ENCODE measurements around the gene ECM2. TPM values are rescaled to one million over a fixed set of nuclear protein-coding genes. Genes with fewer than 3 reads are reported as not detected.

The ECM2 gene
- total RNA-seq, 3 donors from 2014 or later = 1.0 to 5.0 (median 1.9) TPM

- Histone ChIP-seq H3K36me3 (ENCODE audit: low read depth) (no peaks in the 10 kb centered on the region), H3K4me1 (ENCODE audit: low read depth) (no peaks in the 10 kb centered on the region), H3K9me3 (no peaks in the 10 kb centered on the region), H3K4me3 (no peak overlapping the region)
- no peak for TF ChIP-seq CTCF (IDR thresholded peaks at IDR 0.05)
- ATAC-seq (no peak), DNase-seq (no peak)
- intact Hi-C loops (cut with DNase I, micrococcal nuclease) = no loop called here
Measured at GRCh38 chr9:92468206-92468605, 67.6 kb downstream of the ECM2 start.

DNA sequence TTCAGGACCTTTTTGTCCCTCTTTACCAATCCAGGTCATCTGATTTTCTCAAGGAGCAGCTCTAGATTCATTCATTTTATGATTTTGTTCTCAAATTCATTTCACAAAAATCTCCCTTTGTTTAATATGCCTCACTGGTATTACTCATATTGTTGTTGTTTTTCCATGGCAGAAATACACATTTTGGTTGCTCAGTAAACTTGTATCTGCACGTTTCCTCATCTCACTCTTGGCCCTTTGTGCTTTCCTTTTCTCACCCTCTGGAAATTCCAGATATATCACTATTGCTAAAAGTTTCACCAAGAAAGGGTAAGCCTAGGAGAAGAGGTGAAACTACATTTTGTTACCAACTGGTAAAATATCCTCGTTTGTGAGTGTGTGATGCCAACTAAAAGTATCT is 68.3 kb downstream of the ECM2 start:
- Histone ChIP-seq H3K36me3 (ENCODE audit: low read depth) (no peaks in the 10 kb centered on the region), H3K4me1 (ENCODE audit: low read depth) (no peaks in the 10 kb centered on the region), H3K4me3 (no peak overlapping the region), H3K9me3 (no peaks in the 10 kb centered on the region)
- intact Hi-C loops (cut with DNase I, micrococcal nuclease) = no loop called here
- TF ChIP-seq CTCF (IDR thresholded peaks at IDR 0.05) = no peak
- no peak for DNase-seq
- no peak for ATAC-seq

- Histone ChIP-seq H3K4me3 (no peak overlapping the region), H3K36me3 (ENCODE audit: low read depth) (no peaks in the 10 kb centered on the region), H3K4me1 (ENCODE audit: low read depth) (no peaks in the 10 kb centered on the region), H3K9me3 (no peaks in the 10 kb centered on the region)
- no peak for DNase-seq
- intact Hi-C loops (cut with DNase I, micrococcal nuclease) = no loop called here
- ATAC-seq = no peak
- no peak for TF ChIP-seq CTCF (IDR thresholded peaks at IDR 0.05)
Measured at GRCh38 chr9:92467041-92467440, 68.7 kb downstream of the ECM2 start.

DNA sequence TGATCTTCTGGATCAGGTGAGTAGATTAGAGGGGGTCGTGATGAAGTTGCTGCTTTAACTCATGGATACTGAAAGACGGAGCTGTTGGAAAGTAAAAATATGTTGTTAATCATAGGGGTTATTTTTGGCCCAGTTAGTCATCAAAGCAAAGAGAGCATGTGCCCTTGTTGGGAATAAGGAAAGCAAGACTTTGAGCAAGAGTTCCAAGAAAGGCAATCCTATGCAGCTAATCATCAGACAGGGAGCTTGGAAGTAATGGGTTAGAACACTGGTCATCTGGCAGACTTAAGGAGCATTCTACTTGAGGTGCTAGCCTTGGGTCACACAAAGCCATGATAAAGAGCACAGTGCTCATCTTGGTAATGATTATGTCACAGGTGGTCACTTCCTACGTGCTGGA is 71.8 kb downstream of the ECM2 start:
- TF ChIP-seq CTCF (IDR thresholded peaks at IDR 0.05) = no peak
- Histone ChIP-seq H3K4me1 (ENCODE audit: low read depth) (no peaks in the 10 kb centered on the region), H3K36me3 (ENCODE audit: low read depth) (no peaks in the 10 kb centered on the region), H3K9me3 (no peaks in the 10 kb centered on the region), H3K4me3 (no peak overlapping the region)
- ATAC-seq = peak; percentile 28
- intact Hi-C loops (cut with DNase I, micrococcal nuclease) = no loop called here
- DNase-seq = no peak

DNA sequence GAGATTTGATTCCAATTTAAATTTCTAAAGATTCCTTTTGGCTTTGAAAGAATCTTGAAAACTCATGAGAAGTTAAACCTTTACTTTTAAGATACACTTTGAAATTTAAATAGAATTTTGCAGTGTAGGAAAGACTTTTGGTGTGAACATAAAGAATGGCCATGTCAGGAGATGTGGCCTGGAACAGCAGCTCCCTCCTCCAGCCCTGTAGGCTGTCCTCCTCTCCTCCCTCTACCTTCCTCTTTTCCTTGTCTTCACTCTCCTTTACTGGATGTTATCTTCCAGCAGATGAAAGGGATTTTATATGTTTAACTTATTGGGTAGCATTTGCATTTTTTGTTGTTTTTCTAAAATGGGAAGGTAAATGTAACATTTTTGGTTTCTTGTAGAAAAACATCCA is 72.4 kb downstream of the ECM2 start:
- Histone ChIP-seq H3K4me1 (ENCODE audit: low read depth) (no peaks in the 10 kb centered on the region), H3K9me3 (no peaks in the 10 kb centered on the region), H3K36me3 (ENCODE audit: low read depth) (no peaks in the 10 kb centered on the region), H3K4me3 (no peak overlapping the region)
- no peak for TF ChIP-seq CTCF (IDR thresholded peaks at IDR 0.05)
- intact Hi-C loops (cut with DNase I, micrococcal nuclease) = no loop called here
- DNase-seq (no peak), ATAC-seq (no peak)

DNA sequence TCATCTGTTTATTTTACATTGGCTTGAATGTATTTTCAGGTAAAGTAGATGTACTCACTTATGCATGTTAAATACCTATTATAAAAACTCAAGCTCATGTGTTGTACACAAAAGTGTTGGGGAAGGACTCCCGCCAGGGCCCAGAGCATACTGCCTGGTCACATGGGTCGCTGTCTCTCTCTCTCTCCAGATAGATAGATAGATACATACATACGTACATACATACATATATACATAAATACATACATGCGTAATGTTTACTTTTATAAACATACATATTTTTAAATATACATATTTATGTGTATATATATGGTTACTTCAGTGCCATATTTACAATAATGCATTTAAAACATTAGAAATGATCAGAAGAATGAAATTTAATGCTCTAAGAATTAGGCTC is 78.2 kb downstream of the ECM2 start:
- TF ChIP-seq CTCF (IDR thresholded peaks at IDR 0.05) = no peak
- no peak overlapping the region for H3K4me3 ChIP-seq
- ATAC-seq (no peak), DNase-seq (no peak)
- intact Hi-C loops (cut with DNase I, micrococcal nuclease) = no loop called here
- H3K4me1 ChIP-seq (ENCODE audit: low read depth) = no peaks in the 10 kb centered on the region
- no peaks in the 10 kb centered on the region for H3K9me3 ChIP-seq
- no peaks in the 10 kb centered on the region for H3K36me3 ChIP-seq (ENCODE audit: low read depth)
